ENCODE results near the gene MAPK10.

MAPK10 gene

DNA sequence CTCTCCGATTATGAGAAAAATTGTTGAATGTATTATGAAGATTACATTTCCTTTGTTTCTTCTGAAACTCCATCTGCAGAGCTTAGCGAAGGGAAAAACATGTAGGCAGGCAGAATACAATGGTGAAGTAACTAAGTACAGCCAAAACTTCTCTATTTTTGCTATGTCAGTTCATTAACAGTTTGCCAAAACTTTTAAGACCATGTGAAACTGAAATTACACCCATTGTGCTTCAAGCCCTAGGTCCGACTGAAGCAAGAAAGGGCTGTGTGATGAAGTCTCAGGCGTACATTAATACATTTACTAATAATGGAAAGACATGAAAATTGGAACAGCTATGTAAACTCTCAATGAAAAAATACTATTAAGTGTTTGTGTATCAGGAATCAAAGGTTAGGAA is 398.0 kb downstream of the MAPK10 start:
- DNase-seq, result no peak

DNA sequence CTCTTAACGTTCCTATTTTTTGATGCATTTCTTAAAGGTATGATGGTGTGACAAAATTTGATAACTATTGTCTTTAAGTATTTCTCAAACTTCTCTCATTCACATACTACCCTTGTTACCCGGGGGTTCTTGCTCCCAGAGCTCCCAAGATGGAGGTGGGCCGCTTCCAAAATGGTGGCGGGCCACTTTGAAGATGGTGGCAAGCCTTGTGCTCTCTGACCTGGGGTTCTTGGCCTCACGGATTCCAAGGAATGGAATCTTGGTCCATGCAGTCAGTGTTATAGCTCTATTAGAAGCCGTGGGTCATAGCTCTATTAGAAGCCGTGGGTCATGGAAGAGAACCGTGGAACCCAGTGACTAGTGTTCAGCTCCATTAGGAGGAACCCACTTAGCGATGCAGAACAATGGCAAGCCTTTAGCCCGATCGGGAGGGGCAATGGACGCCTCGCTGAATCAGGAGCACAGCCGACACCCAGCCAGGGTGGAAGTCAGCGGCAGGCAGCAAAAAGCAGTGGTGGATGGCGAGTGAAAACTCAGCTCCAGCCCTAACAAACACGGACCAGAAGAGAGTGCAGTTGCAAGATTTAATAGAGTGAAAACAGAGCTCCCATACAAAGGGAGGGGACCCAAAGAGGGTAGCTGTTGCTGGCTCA is 403.4 kb downstream of the MAPK10 start:
- no peak for DNase-seq

DNA sequence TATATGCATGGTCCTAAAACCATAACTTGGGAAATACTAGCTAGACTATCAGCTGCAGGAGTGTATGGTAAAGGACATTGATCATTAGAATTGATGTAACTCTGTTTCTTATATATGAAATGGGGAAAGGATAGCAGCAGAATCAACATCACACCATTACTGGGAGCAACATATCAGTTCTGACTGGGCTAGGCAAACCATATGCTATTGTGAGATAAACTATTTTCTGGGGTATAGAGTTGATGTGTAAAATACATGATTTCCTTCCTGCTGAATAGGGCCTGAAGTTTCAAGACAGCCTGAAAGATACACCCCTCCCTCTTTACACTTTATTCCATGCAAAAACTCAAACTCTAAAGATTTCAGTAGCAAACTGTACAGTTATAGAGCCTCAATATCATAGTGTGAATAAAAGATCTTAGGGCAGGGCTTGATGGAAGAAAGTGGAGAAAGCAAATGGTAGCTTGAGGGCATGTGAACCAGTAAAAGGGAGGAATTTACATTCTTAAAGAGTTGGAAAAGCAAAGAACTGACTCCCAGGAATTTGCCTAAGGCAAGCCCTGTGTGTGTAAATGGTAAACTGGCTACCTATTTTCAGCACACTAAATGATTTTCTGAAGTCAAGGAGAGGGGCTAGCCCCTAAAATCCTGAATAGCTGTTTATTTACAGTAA is 404.1 kb downstream of the MAPK10 start:
- DNase-seq, result no peak

DNA sequence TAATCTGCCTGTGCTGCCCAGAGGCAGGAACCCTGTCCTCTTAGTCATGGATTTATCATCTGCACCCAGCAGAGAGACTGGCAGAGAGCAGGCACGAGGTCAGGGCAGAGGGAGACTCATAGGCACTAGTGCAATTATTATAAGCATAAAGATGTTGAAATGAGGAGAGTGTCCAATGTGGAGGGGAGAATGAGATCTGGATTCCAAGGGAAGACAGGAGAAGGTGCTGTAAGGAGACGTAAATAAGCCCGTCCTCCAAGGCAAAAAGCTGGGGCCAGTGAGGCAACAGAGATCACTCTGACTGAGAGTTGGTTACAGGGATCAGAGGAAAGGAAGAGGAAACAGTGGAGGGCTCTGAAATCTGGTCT is 406.2 kb downstream of the MAPK10 start:
- DNase-seq, result no peak

DNA sequence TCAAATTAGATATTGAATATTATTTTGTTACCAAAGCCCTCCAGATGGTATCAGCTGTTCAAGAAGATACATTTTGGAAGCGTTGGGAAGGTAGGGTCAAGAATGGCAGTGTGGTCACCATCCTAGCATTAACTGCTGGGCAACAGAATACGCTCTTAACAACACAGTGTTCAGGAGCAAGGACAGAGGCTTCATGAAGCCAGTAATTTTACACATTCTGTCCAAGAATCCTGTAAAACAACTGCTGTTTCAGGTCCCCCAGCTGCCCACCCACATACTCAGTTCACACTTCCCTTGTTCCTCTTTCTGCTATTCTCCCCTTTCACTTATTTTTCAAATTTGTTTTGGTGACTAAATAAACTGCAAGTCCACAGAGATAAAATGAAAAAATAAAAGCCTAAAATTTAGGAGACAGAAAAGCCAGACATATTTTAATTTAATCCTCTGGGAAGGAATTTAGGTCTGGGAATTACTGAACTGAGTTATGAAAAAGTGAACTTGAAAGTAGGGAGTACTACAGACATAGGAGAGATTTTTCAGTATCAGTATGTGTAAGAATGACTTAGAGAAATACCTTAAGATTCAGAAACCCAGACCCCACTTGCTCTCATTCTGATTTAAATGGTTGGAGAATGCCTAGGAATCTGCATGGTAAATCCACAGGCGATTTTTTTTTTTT is 406.7 kb downstream of the MAPK10 start:
- no peak for DNase-seq

DNA sequence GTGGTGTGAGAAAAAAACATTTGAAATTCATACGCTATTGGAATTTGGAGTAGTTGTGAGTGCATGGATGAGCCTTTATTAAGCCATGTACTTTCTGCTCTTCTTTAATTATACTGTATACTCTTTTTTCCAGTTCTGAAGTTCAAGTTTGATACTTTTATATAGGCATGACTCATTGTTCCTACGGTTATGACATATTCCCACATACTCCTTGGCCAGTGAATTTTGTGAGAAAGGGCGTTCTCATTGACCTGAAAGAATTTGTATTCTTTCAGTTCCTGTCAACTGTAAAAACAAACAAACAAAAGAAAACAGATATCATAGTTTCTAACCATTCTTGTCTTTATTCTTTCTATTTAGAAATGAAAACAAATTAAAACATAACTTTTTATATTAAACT is 407.3 kb downstream of the MAPK10 start:
- no peak for DNase-seq

DNA sequence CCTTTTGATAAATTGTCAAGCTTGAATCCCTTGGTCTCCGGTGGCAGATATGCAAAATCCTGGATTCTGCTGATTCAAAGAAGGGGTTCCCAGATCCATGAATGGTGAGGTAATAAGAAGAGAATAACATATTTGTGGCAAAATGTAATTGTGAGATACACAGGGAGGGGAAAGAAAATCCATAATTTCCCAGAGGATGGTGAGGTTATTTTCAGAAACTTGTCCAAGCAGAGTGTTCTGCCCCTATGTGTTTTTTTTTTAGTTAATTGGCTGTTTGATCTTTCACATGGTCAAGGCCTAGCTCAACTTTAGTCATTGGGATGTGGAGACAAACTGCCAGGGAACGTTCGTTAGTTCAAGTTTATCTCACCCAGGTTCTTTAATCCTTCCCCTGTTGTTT is 408.8 kb downstream of the MAPK10 start:
- DNase-seq, result no peak

DNA sequence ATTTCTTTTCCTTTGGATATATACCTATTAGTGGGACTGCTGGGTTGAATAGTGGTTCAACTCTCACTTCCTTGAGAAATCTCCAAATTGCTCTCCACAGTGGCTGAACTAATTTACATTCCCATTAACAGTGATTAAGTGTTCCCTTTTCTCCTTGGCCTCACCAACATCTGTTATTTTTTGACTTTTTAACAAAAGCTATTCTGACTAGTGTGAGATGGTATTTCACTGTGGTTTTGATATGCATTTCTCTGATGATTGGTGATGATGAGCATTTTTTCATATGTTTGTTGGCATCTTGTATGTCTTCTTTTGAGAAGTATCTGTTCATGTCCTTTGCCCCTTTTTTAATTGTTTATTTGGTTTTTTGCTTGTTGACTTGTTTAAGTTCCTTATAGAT is 413.0 kb downstream of the MAPK10 start:
- no peak for DNase-seq

DNA sequence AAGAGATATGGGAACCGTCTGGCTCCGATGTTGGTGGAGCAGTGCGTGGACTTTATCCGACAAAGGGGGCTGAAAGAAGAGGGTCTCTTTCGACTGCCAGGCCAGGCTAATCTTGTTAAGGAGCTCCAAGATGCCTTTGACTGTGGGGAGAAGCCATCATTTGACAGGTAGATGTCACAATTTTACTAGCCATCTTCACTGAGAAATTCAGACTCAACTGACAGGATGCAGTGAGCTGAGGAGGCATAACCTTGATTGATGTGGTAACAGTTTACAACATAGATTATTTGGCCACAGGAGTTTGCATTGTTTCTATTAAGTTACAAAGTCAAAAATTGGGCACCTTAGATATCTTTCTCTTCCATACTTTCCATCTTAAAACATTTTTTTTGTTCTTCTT is 417.7 kb downstream of the MAPK10 start:
- DNase-seq, result no peak

DNA sequence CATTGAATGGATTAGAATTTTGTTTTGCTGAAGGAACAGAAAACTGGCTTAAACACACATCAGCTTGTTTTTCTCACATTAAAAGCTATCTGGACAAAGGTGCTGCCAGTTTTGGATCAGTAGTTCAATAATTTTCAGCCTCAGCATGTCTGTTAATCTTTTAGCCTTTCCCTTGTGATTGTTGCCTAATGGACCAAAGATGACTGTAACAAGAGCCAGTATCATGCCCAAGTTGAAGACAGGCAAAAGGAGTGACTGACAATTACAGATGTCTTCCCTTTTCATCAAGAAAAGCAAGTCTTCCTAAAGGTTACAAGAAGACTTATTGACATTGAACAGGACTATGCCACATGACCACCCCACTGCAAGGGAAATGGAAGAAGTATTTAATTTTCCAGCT is 419.7 kb downstream of the MAPK10 start:
- DNase-seq, result no peak
